GM12873 (cell line): ENCODE data around the gene IL1RL1.

Experiments
- CTCF ChIP-seq: IDR thresholded peaks from 2 replicates; pipeline ENCODE4 v1.5.1; 2012; ENCODE audit warnings: low read depth, mild to moderate bottlenecking, moderate library complexity, low read length, control low read depth; ENCODE audit not compliant: insufficient read depth; ENCODE audit errors: missing control alignments

The IL1RL1 gene

DNA sequence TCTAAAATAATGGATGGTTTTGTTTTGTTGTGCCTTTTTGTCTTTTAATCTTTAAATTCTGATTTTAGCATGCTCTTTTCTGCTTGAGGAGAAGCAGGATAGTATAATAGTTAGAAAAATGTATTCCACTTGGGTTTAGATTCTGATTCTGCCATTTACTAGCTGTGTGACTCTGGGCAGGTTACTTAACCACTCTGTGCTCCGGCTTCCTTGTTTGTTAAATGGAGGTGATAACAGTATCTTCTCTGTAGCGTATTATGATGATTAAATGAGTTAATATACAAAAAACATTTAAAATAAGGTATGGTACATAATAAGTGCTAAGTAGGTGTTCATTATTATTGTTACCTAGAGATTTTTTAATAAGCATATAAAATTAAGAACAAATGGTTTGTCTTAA, 84.6 kb downstream of the IL1RL1 start:
- TF ChIP-seq CTCF: no peak

DNA sequence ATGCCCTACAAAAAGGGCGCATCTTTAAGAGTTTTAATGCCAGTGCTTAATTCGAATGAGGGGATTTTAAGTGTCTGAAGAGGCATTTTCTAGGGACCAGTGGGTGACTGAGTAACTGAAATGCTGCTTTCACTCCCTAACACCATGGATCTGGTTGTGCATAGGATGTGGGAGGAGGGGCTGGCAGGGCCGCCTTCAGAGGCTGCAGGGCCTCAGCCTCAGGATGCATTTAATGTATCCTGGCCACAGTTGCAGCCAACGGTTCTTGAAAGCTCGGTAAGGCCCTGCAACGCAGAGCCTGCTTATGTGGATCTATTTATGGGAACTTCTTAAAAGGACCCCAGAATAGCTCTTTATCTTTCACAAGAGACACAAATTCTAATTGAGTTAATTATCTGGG, 85.8 kb downstream of the IL1RL1 start:
- TF ChIP-seq CTCF: no peak

DNA sequence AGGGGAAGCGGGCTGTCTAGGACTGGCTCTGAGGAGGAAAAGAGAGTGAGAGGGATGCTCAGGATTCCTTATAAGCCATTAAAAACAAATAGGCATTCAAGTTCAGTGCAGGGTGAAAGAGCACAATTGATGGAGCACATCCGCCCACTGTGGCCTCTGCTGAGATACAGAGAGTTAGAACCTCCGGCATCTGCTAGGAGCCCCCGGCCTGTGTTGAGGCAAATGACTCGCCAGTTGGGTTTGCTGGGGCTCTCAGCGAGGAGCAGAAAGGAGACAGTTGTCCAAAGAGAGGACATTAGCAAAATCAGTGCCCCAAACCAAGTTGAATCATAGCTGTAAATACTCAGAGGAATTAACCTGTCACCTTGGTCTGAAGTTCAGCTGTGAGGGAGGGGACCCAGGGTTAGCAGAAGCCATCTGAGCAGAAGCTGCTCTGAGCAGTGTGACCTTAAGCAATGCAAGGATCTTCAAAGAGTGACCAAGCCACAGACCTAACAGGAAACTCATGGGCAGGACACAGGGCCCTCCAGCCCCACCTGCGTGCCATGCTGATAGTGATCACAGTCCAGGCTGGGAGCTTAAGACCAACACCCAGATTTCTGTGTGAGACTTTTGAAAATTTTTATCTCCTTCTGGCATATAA, 88.3 kb downstream of the IL1RL1 start:
- no peak for TF ChIP-seq CTCF

DNA sequence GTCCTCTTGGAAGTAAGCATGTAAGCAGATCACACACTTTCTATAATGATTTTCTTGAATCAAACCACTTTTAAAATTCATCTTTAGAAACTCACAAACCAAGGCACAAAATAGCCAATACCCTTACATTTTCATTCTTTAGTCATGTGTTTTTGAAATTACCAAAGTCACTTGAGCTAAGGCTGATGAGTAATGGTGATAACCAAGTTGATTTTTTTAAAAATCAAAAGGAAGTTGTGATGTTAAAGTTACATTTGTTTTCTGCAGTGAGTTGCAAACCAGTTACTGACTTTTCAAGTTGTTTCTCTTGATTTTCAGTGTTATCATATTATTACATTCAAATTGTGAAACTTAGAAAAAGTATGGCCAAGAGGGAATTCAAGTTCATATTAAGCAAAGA, 90.1 kb downstream of the IL1RL1 start:
- TF ChIP-seq CTCF: no peak
